Activated CD8-positive, alpha-beta memory T cell treated with anti-CD3 and anti-CD28 coated beads, Interleukin-2, amount 50 U/mL, for 1 hour (primary cell): Measurements from ENCODE around the gene CIB4.
A peak's percentile ranks its signal among the peaks of the same experiment; 100 is the strongest.

Experiments used
- DNase-seq: peaks from one replicate; pipeline ENCODE4 v3.0.0-alpha.2; 2020; ENCODE audit errors: extremely low read depth

The CIB4 gene

DNA sequence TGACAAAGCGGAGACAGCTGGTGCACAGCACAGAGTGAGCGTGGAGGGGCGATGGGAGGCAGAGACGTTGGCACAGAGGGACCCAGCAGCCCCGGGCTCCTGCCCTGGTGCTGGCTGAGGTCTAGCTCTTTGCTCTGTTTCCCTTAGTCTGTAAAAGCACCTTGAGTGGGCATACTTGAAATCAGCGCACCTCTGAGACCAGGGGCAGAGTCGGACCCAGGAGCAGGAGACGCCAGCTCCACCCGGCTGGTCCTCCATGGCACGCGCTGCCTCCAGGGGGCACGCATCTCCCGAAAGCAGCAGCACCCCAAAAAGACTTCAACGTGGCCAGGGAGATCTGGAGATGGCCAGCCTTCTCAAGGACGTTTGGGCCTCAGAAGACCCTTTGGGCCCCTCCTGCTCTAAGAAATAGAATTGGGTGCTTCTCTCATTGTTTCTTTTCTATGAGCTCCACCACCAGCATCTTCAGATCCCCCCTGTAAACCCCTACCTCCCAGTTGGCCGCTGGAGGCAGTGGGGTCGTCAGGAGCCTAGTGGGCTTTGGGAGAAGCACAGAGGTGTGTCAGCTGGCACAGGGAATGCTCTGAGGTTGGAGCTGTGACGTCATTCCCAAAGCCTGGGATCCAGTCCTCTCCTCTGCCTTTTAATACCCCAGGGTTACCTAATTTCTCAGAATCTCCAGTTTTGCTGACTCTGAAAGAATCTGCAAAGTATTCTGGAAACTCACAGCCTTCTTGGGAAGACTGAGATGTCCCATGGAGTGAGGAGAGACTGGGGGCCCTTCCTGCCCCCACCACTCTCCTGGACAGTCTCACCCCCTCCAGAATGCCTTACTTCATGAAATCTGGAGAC is 58.9 kb downstream of the CIB4 start:
- DNase-seq, result no peak

DNA sequence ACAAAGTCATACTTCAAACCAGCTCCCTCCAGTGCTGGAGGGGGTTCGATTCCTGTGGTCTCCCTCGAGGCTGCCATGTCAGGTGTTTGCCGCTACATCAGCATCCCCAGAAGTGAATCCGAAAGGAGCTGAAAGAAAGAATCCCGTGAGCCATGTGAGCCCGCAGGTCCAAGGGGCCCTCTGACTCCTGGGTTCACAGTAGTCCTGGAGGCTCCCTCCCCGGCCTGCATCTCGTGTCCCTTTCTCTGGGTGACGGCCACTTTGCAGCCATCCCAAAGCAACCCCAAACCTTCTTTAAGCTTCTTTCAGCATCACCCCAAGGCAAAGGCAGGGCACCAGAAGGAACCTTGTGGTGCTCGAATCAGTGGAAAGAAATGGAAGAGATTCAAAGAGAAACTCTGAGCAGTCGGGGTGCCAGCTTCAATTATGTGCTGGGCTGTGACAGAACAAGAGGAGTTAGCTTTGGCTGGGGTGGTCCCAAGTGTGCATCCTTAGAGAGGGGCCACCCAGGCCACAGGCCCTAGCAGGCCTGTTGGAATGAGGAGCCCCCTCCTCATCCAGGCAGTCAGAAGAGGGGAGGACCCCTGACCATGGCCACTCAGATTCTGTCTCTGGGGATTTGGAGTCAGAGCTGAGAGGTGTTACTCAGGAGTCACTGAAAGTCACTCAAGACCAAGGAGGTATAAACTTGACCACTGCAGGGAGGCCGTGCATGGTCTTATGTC is 59.7 kb downstream of the CIB4 start:
- DNase-seq, result no peak

DNA sequence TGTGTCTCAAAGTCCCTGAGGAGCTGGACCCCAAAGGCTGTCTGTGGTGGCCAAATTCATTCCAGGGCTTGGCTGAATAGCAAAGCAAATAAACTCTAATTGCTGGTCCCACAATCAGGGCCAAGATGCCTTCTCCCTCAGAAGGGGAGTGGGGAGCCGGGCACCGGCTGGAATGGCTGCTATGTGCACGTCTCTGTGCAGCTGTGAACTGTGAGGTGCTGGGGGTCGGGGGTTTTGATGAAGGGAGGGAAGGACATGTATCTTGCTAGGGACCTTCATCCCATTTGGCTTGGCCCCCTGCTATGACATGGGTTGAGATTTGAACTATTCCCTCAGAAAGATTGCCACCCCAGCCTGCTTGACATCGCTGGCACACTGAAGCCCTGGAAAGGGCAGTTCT is 60.4 kb downstream of the CIB4 start:
- no peak for DNase-seq

DNA sequence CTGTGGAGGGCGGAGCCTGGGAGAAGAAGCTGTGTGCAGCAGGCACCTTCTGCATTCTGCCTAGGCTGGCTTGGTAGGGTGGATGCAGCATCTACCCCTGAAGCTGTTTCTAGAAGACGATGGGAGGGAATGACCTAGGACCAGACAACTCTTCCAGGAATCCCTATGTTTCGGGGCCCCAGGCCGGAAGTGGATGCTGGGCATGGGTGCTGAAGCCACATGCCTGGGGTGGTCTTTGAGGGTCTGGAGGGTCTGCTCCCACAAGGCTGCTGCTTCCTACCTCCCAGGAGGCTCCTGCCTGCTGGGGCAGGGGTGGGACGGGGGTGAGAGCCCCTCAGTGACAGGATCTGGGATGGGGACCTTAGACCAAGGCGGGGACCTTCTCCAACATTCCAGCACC is 61.0 kb downstream of the CIB4 start:
- no peak for DNase-seq

DNA sequence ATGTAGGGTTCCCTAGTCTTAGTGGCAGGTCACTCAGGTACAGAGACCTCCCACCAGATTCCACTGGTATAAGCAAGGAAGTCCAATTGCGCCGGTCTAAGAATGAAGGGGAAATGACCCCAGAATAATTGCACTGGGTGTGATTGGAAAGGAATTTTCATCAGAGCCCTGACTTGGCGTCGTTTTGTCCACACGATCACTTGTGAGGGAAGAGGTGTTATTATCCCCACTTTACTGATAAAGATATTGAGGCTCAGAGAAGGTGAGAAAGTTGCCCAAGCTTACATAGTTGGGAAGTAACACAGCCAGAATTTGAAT is 61.5 kb downstream of the CIB4 start:
- DNase-seq, result no peak

DNA sequence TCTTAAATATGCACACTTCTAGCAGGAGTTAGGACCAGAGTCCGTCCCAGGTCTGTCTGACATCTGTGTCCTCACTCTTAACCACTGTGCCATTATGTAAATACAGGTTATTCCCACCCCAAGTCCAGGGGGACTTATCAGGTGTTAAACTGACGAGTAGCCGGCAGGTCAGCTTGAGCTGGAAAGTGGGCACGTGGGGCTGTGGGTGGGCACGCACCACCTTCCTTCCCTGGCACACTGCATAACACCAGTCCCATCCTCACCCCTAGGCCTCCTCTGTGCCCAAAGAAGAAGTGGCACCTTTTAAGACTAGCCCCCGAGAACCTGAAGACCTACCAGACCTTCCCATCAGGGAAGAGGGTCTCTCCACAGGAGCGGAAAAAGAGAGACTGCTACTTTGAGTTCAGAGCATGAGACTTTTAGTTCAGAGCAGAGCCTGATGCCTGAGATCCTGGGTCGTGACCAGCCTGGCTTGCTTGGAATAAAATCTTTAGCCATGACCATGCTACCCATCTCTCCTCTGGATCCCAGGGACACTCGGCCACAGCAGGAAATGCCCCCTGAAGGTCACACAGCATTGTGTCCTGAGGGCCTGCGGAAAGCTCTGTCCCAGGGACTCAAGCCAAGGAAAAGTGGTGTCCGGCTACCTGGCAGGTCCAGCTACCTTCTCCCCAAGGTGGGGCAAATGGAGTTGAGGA is 62.0 kb downstream of the CIB4 start:
- DNase-seq, result no peak

DNA sequence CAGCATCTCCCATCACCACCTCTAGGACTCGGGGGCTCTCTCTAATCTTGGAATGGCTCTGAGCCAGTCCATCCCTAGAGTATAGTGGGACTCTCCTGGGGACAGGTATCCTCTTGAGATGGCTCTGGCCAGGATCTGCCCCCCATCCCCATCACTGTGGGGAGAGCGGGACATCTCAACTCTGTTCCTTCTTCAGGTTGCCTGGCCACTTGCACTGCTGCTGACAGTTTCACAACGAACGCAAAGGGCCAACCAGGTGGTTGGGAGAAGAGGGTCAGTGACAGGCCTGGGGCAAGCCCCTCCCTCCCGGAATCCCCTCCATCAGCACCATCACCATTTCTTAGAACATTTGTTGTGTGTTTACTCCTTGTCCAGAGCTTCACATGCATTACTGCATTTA is 62.6 kb downstream of the CIB4 start:
- no peak for DNase-seq

DNA sequence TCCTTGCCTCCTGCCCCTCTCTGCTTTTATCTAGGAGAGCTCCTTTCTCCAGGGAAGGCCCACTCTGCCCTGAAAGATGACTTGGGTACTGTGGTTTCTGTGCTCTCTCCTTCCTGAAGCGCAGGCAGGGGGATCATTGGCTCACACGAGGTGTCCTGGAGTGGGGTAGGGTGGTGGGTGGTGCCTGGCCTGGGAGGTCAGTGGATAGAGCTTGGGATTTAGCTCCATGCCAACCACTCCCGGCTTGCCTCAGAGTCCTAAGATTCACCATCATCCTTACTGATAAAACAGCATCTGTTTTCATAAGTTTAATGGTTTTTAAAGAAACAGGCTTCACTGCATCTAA is 63.1 kb downstream of the CIB4 start:
- no peak for DNase-seq

DNA sequence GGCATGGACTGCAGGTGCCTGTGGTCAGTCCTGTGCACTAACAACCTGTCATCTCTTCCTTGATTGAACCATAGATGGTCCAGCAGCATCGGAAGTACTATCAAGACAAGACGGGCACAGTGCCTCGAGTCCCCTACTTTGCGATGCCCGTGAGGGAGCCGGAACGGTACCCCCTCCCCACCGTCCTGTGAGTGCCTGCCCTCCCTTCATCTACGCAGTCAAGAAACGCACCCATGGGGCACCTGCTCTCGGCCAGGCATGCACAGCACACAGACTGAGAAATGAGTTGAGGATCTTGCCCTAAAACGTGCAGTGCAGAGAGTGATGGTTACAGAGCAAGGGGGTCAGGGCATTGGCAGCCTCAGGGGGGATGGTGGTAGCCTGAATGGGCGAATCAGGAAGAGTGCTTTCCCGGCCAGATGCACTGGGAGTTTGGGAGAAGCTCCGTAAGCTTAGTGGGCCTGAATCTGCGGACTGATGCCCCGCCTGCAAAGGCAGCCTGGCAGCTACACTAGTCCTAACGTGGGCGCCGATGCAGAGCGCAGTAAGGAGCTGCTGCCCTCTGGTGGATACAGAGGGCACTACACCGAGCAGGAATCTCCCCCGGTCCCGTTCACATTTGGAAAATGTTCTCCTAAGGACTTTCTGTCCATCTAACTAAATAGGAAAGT is 63.6 kb downstream of the CIB4 start:
- DNase-seq, result peak; percentile 9

DNA sequence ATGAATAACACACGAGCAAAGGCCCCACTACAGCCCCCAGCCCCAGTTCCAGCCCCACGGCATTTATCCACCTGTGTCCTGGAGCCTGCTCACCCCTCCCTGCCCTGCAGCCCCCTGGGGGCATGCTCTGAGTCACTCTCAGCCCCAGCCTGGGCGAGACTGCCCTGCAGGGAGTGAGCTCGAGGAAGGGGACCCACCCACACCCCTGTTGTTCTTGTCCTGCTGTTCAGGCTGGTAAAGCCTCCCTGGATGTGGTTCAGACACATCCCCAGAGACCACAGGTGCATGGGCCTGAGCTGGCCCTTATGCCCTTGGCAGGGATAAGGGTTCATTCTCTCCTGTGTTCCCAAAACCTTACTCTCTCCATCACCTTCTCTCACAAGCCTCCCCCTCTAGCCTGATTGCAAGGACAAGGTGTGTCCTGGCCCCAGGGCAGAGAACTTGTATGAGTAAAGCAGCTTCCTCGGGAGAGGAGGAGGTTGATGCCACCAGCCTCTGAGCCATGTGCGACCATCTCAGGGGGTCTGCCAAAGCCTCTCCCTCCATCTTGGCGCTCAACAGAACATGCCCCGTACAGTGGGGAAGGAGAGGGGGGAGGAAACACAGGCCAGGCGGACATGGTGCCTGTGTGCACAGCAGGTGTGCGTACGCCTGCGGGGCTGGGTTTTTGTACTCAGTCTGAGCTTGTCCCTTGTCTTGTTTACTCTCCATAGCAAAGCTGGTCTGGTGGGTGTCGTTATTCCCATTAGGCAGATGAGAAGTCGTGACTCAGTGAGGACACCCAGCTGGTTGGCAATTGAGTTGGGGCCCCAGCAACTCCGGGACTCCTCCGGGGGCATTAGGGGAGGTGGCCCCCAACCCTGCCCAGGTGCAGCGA is 64.4 kb downstream of the CIB4 start:
- no peak for DNase-seq

DNA sequence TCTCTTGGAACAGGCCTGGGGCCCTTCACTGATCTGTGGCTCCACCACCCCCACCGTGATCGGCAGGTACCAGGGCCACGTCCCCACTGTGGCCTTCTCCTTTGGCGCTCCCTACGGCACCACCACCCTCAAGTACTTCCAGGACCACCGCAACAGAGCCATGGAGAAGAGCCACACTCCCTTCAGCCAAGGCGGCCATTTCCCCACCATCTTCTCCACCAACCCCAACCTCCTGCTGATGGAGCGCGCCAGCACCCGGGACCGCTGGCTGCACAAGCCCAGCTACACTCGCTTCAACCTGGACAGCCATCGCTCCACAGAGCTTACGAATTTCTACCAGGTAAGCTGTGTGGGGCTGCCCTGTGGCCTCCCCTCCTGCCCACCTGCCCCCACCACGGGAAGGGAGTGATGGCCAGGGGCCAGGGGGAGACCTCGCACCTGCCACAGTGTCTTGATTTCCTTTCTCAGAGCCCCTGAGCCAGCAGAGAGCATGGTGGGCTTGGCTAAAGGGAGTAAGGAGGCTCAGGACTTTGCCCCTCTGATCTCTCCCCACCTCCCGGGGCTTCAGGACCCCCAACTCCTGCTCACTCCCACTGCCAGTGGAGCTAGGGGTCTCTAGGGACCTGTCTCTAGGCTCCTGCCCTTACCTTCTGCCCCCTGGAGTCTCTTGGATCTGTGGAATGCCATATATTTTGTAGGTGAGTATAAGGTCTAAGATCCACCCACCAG is 65.2 kb downstream of the CIB4 start:
- DNase-seq, result no peak

DNA sequence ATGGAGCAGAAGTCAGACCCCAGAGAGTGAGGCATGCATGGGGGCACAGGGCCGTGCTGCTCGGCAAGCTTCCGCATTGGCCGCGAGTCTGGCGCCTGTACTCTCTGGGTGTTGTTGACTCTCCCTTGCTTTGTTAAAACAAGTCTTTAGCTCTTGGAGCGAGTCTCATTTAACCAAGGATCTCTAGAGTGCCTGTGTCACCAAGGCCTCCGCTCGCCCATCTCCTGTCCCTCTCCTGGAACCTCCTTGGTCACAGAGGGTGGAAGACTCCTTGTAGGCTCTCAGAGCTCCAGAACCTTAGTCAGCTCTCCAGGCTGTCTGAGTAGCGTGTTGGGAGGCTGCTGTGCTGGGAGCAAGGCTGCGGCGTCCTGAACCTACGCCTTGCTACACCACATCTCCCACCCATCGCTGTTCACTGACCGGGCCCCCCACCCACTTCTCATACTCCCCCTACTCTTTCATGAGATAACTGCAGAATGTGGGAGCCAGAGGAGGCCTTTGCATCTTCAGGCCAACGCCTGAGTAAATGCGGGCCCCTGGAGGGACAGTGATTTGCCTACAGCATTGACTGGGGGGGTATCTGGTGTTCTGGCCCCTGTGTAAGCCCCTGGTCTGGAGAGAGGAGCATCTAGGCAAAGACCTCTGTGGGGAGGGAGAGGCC is 66.1 kb downstream of the CIB4 start:
- DNase-seq, result no peak

DNA sequence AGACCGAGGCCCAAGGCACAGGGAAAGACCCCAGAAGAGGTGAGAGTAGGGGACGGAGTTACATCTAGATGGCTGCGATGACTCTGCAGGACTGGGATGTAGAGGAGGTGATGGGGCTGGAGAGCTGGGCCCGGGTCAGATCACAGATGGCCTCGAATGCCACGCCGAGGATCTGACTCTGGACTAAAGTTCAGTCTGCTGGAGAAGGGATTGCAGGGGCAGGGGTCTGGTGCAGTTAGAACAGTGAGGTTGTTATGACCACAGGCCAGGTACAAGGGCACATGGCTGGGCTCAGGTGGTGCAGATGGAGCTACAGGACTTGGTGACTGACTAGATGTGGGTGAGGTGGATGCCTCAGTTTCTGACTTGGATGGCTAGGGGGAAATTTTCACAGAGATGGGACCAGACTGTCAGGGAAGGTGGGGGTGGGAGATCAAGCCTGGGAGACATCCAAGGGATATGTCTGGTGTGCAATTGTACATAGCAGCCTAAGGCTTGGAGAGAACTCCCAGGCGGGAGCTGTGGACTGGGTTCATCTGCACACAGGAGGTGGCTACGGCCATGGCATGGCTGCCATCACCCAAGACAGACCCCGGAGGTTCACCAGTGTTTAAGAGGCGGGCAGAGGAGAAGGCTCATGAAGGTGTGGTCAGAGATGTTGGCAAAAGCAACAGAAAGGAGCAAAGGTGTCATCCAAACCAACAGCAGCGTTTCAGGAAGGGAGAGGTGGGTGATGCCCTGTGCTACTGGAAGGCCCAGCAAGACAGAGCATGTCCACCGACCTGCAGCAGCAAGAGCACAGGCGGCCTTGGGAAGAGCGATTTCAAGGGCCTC is 66.9 kb downstream of the CIB4 start:
- DNase-seq, result no peak

DNA sequence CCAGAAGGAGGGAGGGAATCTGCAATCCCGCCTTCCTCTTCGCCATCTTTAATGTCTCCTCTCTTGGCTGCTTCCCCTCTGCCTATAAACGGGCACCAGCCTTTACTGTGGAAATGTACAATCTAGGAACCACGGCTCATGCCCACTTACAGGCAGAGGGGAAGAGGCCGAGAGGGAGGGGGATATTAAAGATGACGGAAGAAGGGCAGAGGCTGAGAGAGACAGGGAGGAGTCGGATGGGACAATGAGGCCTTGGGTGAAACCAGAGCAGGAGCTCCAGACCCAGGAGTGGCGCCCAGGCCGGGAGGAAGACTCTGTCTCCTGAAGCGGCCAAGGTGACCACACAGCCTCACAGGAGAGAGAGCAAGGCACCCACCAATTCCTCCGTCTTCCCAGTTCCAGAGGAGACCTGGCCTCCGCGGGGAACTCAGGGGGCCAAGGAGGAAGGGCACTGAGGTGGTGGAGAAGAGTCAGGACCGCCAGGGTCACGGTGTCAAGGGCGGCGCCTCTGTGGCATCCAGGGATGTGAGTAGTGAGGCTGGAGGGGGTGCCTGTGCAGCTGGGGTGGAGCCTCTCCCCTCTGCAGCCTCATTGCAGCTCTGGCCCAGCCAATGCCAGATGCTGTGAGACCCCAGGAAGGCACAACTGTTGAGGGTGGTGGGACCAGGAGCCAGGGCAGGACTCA is 67.8 kb downstream of the CIB4 start:
- no peak for DNase-seq

DNA sequence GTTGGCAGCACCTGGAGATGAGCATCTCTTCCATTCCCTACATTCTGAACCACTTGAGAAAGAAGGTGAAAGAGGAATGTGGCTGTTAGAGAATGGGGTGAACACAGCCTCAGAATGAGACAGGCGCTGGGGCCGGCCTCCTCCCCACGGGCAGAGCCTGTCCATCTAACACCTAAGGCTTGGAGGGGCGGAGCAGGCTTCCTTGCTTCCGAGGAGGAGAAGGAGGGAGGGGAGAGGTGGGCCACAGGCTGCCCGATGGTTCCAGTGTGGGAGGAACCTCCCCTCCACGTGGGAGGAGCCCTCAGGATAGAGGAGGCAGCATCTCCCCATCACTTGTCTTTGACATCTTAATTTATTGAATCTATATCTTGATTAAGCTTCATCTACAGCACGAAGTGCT is 68.6 kb downstream of the CIB4 start:
- no peak for DNase-seq

DNA sequence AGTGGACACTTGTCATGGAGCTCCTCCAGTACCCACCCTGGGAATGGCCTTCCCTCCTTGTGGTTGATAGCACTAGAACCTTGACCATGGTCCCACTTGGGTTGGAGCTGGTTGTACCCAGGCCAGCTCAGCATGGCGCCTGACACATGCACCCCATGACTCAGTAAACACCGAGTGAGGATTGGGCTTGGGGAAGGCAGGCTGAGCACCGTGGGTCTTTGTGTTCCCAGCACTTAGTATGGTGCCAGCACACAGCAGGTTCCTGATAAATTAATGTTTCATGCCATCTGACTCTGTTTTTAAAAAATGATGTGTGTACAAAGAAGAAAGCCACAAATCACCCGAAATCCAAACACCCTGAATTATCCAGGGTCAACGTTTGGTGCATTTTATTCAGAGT is 69.8 kb downstream of the CIB4 start:
- DNase-seq, result no peak

DNA sequence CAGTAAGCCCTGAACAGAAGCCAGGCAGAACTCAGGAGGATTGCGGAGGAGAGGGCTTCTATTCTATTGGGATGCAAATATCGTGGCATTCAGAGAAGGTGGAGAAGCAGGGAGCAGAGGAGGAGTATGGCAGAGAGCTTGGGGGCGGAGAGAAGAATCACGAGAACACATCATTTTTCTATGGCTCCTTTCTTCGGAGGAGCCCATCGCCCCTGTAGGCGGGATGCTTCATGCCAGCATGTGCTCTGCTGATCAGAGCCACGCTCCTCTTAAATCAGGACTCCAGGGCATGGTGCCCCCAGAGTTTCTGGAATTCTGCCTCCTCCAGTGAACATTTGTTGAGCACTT is 71.1 kb downstream of the CIB4 start:
- no peak for DNase-seq

DNA sequence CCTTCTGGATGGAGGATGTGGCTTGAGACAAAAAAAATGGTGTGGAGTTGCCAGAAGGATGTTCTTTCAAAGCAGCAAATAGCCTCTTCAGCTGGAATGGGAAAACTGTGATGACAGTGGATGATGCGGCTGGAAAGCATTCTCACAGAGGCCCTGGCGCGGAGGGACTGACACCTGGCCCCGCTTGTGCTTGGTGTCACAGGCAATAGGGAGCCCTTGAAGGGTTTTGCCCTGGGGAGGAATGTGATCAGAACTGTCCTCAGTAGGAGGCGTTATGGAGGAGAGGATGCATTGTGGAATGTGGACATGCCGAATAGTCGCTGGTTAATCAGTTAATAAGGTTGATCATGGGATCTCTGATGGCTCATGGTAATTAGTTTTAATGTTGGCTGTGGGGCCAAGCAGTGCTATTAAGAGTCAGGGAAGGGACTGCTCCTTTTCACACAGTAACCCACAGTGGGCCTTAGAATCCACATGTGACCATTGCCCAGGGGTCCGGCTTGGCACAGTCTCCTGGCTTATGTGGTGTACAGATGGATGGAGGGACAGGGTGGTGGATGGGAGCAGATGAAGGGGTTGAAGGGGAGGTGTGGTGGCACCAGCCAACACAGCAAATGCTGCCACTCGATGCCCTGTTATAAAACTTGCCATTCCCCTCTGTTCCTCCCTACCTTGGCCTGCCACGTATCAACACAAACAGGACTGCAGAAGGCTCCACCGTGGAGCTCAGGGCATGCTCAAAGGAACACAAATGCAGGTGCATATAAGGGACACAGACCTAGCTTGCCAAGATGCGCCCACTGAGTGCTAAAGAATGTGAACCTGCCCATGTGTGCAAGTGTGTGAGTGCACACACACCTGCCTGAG is 71.7 kb downstream of the CIB4 start:
- no peak for DNase-seq
